ENCODE data around the gene PADI4. TPM values are rescaled to one million over a fixed set of nuclear protein-coding genes. Genes with fewer than 3 reads are reported as not detected.
"Not testable (repeated sequence)": the region's sequence is repeated elsewhere in the genome, so short reads cannot be mapped to it uniquely, and the experiment has no call there.

PADI4 gene
- total and polyA plus RNA-seq, 9 donors = 0.18 to 1.7 (median 1.00) TPM

GRCh38 chr1:17333081-17333480 lies 25.1 kb downstream of the PADI4 start:
- DNase-seq = no peak
- H3K9me3 ChIP-seq (replicated peaks; ENCODE audit: control insufficient read depth, low read depth, low read length) = no peaks in the 10 kb centered on the region
- no peaks in the 10 kb centered on the region for H3K4me1 ChIP-seq (ENCODE audit: control insufficient read depth, insufficient read depth, low read length)
- no peaks in the 10 kb centered on the region for H3K36me3 ChIP-seq (ENCODE audit: control insufficient read depth, insufficient read depth, low read length)
- H3K4me3 ChIP-seq (ENCODE audit: low read length) = no peak overlapping the region
- H3K27ac ChIP-seq (ENCODE audit: low read length) = no peak overlapping the region
- peaks cover 7% of the 10 kb centered on the region for H3K27me3 ChIP-seq (ENCODE audit: control insufficient read depth, insufficient read depth, low read length)
- WGBS (ENCODE audit: insufficient coverage) = 86% methylated on average over 8 of the region's 8 CpGs

DNA sequence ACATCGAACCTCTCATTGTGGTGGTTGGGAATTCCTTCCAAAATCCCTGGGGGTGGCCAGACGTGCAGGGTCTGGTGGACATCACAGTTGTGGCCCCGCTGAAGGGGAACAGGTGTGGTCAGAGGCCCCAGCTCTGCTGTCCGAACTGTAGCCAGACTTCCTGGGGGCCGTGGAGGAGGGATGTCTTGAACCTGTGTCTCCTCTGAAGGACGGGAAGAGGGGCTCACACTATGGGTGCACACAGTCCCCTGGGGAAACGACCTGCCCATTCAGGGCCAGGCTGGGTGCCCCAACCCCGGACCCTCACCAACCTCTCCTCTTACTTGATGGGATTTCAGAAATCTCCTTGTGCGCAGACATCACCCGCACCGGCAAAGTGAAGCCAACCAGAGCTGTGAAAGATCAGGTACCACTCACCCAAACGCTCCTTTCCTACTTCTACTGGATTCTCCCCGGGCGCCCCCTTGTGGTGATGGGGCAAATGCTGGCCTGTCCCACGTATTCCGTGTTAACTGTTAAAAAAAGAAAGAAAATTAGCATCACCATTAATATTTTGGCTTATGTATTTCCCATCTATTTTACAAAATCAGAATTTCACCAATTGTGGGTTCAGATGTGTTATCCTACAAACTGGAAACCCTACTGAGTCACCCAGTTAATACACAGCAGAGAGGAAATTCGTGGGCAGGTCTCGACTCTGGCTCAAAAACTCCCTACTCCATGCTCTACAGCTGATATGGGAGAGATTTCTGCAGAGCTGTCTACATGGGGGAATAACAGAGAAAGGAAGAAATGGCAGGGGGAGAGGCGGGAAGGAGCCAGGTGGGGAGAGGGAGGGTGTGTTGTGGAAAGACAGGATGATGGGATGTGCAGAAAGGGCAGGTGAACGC lies 28.1 kb downstream of the PADI4 start:
- Histone ChIP-seq H3K27me3 (ENCODE audit: control insufficient read depth, insufficient read depth, low read length) (peaks cover 8% of the 10 kb centered on the region), H3K9me3 (replicated peaks; ENCODE audit: control insufficient read depth, low read depth, low read length) (no peaks in the 10 kb centered on the region), H3K4me3 (ENCODE audit: low read length) (no peak overlapping the region), H3K27ac (ENCODE audit: low read length) (no peak overlapping the region), H3K36me3 (ENCODE audit: control insufficient read depth, insufficient read depth, low read length) (no peaks in the 10 kb centered on the region), H3K4me1 (ENCODE audit: control insufficient read depth, insufficient read depth, low read length) (no peaks in the 10 kb centered on the region)
- WGBS (ENCODE audit: insufficient coverage) = 40% methylated on average over 9 of the region's 20 CpGs
- DNase-seq = peak; percentile 29

DNA sequence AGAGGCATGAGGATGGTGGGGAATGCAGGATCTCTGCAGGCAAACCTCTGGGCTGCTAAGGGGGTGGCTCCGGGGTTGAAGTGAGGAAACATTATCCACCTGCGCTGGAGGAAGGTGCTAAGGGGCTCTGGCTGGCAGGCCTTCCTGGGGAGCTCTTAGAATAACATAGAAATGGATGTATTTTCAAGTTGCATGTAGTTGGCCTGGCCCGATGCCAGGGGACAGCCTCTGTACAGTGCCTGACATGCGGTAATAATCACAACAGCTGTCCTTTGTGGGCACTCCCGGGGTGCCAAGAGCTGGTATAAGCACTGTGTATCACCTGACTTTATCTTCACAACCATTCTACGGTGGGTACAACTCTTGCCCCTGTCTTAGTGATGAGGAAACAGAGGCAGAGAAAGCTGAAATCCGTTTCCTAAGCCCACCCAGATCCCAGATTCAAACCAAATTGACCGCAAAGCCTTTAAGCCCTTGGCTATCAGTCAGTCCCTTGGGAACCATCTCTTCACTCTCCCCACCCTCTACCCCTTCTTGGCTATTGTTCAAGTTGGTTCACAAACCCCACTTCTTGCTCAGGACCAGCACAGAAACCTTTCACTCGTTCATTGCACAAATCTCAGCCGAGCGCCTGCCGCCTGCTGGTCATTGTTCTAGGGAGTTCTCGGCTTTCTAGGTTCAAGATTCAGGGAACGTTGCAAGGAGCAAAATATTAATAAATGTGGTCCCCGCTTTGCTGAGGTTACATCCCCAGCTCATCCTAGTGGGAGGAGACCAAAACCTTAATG lies 30.9 kb downstream of the PADI4 start:
- Histone ChIP-seq H3K36me3 (ENCODE audit: control insufficient read depth, insufficient read depth, low read length) (no peaks in the 10 kb centered on the region), H3K27me3 (ENCODE audit: control insufficient read depth, insufficient read depth, low read length) (peaks cover 8% of the 10 kb centered on the region), H3K9me3 (replicated peaks; ENCODE audit: control insufficient read depth, low read depth, low read length) (no peaks in the 10 kb centered on the region), H3K4me1 (ENCODE audit: control insufficient read depth, insufficient read depth, low read length) (no peaks in the 10 kb centered on the region), H3K27ac (ENCODE audit: low read length) (no peak overlapping the region), H3K4me3 (ENCODE audit: low read length) (no peak overlapping the region)
- no peak for DNase-seq
- WGBS (ENCODE audit: insufficient coverage) = 71% methylated on average over 8 of the region's 15 CpGs

DNA sequence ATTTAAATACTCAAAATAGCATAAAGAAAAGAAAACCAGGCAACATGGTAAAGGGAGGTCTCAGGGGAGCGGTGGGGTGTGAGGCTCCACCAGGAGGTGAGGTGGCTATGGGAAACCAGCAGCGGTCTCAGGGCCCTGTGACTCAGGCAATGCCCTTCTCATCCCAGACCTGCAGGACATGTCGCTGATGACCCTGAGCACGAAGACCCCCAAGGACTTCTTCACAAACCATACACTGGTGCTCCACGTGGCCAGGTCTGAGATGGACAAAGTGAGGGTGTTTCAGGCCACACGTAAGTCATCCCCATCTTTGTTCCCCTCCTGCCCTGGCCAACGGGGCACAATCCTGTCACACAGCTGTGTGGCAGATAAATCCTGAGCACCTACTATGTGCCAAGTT lies 31.5 kb downstream of the PADI4 start:
- H3K4me3 ChIP-seq (ENCODE audit: low read length) = no peak overlapping the region
- H3K4me1 ChIP-seq (ENCODE audit: control insufficient read depth, insufficient read depth, low read length) = no peaks in the 10 kb centered on the region
- WGBS (ENCODE audit: insufficient coverage) = 65% methylated on average over 3 of the region's 7 CpGs
- H3K27me3 ChIP-seq (ENCODE audit: control insufficient read depth, insufficient read depth, low read length) = peaks cover 8% of the 10 kb centered on the region
- no peak overlapping the region for H3K27ac ChIP-seq (ENCODE audit: low read length)
- no peak for DNase-seq
- no peaks in the 10 kb centered on the region for H3K36me3 ChIP-seq (ENCODE audit: control insufficient read depth, insufficient read depth, low read length)
- H3K9me3 ChIP-seq (replicated peaks; ENCODE audit: control insufficient read depth, low read depth, low read length) = no peaks in the 10 kb centered on the region

- Histone ChIP-seq H3K27me3 (ENCODE audit: control insufficient read depth, insufficient read depth, low read length) (peaks cover 8% of the 10 kb centered on the region), H3K4me1 (ENCODE audit: control insufficient read depth, insufficient read depth, low read length) (no peaks in the 10 kb centered on the region), H3K9me3 (replicated peaks; ENCODE audit: control insufficient read depth, low read depth, low read length) (no peaks in the 10 kb centered on the region), H3K4me3 (ENCODE audit: low read length) (no peak overlapping the region), H3K36me3 (ENCODE audit: control insufficient read depth, insufficient read depth, low read length) (no peaks in the 10 kb centered on the region), H3K27ac (ENCODE audit: low read length) (no peak overlapping the region)
- no peak for DNase-seq
- 89% methylated on average over 6 of the region's 8 CpGs for WGBS (ENCODE audit: insufficient coverage)
Measured at GRCh38 chr1:17340358-17340757, 32.4 kb downstream of the PADI4 start.

GRCh38 chr1:17342014-17342441 lies 34.0 kb downstream of the PADI4 start:
- no peaks in the 10 kb centered on the region for H3K4me1 ChIP-seq (ENCODE audit: control insufficient read depth, insufficient read depth, low read length)
- no peak overlapping the region for H3K4me3 ChIP-seq (ENCODE audit: low read length)
- no peak overlapping the region for H3K27ac ChIP-seq (ENCODE audit: low read length)
- no peak for DNase-seq
- no peaks in the 10 kb centered on the region for H3K9me3 ChIP-seq (replicated peaks; ENCODE audit: control insufficient read depth, low read depth, low read length)
- peaks cover 4% of the 10 kb centered on the region for H3K27me3 ChIP-seq (ENCODE audit: control insufficient read depth, insufficient read depth, low read length)
- H3K36me3 ChIP-seq (ENCODE audit: control insufficient read depth, insufficient read depth, low read length) = no peaks in the 10 kb centered on the region
- 60% methylated on average over 1 of the region's 17 CpGs for WGBS (ENCODE audit: insufficient coverage)

DNA sequence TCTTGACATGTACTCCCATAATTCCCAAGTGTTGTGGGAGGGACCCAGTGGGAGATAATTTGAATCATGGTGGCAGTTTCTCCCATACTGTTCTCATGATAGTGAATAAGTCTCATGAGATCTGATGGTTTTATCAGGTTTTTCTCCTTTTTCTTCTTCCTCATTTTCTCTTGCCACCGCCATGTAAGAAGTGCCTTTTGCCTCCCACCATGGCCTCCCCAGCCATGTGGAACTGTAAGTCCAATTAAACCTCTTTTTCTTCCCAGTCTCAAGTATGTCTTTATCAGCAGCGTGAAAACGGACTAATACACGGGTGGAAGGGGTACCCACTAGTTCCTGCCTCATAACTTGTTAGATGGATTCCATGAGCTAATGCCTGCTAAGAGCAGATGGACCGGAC lies 37.5 kb downstream of the PADI4 start:
- H3K27me3 ChIP-seq (ENCODE audit: control insufficient read depth, insufficient read depth, low read length); H3K4me3 ChIP-seq (ENCODE audit: low read length); DNase-seq; H3K9me3 ChIP-seq (replicated peaks; ENCODE audit: control insufficient read depth, low read depth, low read length); H3K4me1 ChIP-seq (ENCODE audit: control insufficient read depth, insufficient read depth, low read length); H3K36me3 ChIP-seq (ENCODE audit: control insufficient read depth, insufficient read depth, low read length); H3K27ac ChIP-seq (ENCODE audit: low read length): not testable (repeated sequence)
- WGBS (ENCODE audit: insufficient coverage) = 86% methylated on average over 4 of the region's 5 CpGs

DNA sequence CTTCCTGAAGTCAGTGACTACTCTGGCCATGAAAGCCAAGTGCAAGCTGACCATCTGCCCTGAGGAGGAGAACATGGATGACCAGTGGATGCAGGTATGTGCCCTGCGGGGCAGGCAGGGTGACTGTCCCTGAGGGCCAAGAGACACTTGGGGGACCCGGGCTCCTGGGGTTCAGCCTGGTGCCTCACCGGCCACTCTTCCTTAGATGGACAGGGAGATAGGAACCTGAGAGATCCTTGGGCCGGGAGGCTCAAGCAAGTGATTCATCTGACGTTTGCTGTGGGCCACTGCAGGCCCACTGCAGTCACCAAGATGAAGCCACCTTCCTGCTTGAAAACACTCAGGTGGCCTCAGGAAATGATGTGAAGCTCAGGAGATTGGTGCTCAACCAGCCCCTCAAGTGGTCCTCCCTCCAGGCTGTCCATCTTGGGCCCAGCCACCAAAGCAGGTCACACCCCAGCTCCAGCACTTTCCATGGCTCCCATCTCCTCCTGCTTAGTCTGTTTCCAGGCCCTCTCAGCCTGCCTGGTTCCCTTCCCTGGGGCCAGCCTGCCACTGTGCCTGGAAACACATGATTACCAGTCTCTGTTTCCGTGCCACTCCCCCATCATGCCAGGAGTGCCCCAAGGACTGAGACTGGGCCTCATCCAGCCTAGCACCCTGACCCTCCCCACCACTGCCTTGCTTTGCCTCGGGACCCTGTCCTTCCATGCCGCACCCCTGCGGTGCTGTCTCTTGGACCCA lies 38.2 kb downstream of the PADI4 start:
- Histone ChIP-seq H3K36me3 (ENCODE audit: control insufficient read depth, insufficient read depth, low read length) (no peaks in the 10 kb centered on the region), H3K27ac (ENCODE audit: low read length) (no peak overlapping the region), H3K27me3 (ENCODE audit: control insufficient read depth, insufficient read depth, low read length) (no peaks in the 10 kb centered on the region), H3K4me1 (ENCODE audit: control insufficient read depth, insufficient read depth, low read length) (no peaks in the 10 kb centered on the region), H3K4me3 (ENCODE audit: low read length) (no peak overlapping the region), H3K9me3 (replicated peaks; ENCODE audit: control insufficient read depth, low read depth, low read length) (no peaks in the 10 kb centered on the region)
- no peak for DNase-seq
- WGBS (ENCODE audit: insufficient coverage) = 85% methylated on average over 6 of the region's 9 CpGs

- 74% methylated on average over 5 of the region's 19 CpGs for WGBS (ENCODE audit: insufficient coverage)
- H3K27ac ChIP-seq (ENCODE audit: low read length) = no peak overlapping the region
- H3K9me3 ChIP-seq (replicated peaks; ENCODE audit: control insufficient read depth, low read depth, low read length) = no peaks in the 10 kb centered on the region
- no peak overlapping the region for H3K4me3 ChIP-seq (ENCODE audit: low read length)
- peaks cover 4% of the 10 kb centered on the region for H3K27me3 ChIP-seq (ENCODE audit: control insufficient read depth, insufficient read depth, low read length)
- no peaks in the 10 kb centered on the region for H3K4me1 ChIP-seq (ENCODE audit: control insufficient read depth, insufficient read depth, low read length)
- no peaks in the 10 kb centered on the region for H3K36me3 ChIP-seq (ENCODE audit: control insufficient read depth, insufficient read depth, low read length)
- no peak for DNase-seq
Measured at GRCh38 chr1:17347769-17348592, 40.0 kb downstream of the PADI4 start.
